ENCODE data around the gene GALNT4. TPM values are rescaled to one million over a fixed set of nuclear protein-coding genes. Genes with fewer than 3 reads are reported as not detected.
A peak's percentile ranks its signal among the peaks of the same experiment; 100 is the strongest.

GALNT4 gene
- total and polyA plus RNA-seq, 4 donors, result 3.0 to 16.0 (median 7.0) TPM

- peaks cover 0 to 1% (median 0%) of the 10 kb centered on the region in 4 donors for H3K36me3 ChIP-seq (ENCODE audit: control insufficient read depth in 4 of 4, insufficient read depth in 4 of 4, low read length in 4 of 4)
- 80 to 86% methylated on average over 1 of the region's 1 CpG for WGBS, 2 donors
- no peak overlapping the region for H3K27ac ChIP-seq (ENCODE audit: low read depth in 1 of 2, low read length in 1 of 2)
- H3K4me3 ChIP-seq, result no peak overlapping the region
- DNase-seq, result no peak
- H3K4me1 ChIP-seq (ENCODE audit: control insufficient read depth in 5 of 5, insufficient read depth in 5 of 5, low read length in 5 of 5), result peaks cover 0 to 17% (median 4%) of the 10 kb centered on the region in 5 donors
- no peak for TF ChIP-seq CTCF (IDR thresholded peaks at IDR 0.05; ENCODE audit: control extremely low read depth, extremely low read depth)
- H3K27me3 ChIP-seq (ENCODE audit: control insufficient read depth in 3 of 3, insufficient read depth in 3 of 3, low read length in 2 of 3), result no peaks in the 10 kb centered on the region
- H3K9me3 ChIP-seq (ENCODE audit: control insufficient read depth in 4 of 4, insufficient read depth in 3 of 4, low read length in 3 of 4), result no peaks in the 10 kb centered on the region
- no peak for ATAC-seq (ENCODE audit: insufficient read depth, low FRiP score)
- H3K9ac ChIP-seq (ENCODE audit: insufficient read depth in 1 of 2, low read length in 2 of 2), result no peak overlapping the region
Measured at GRCh38 chr12:89544022-89544421, 19.4 kb upstream of the GALNT4 start.

GRCh38 chr12:89542912-89543592 is 18.5 kb upstream of the GALNT4 start:
- ATAC-seq (ENCODE audit: insufficient read depth, low FRiP score), result peak; percentile 81
- WGBS, 2 donors, result 14 to 17% methylated on average over 6 of the region's 6 CpGs
- peaks cover 0 to 1% (median 0%) of the 10 kb centered on the region in 4 donors for H3K36me3 ChIP-seq (ENCODE audit: control insufficient read depth in 4 of 4, insufficient read depth in 4 of 4, low read length in 4 of 4)
- TF ChIP-seq CTCF (IDR thresholded peaks at IDR 0.05; ENCODE audit: control extremely low read depth, extremely low read depth), result peak; percentile 86
- no peaks in the 10 kb centered on the region for H3K27me3 ChIP-seq (ENCODE audit: control insufficient read depth in 3 of 3, insufficient read depth in 3 of 3, low read length in 2 of 3)
- no peak overlapping the region for H3K9ac ChIP-seq (ENCODE audit: insufficient read depth in 1 of 2, low read length in 2 of 2)
- H3K4me1 ChIP-seq (ENCODE audit: control insufficient read depth in 5 of 5, insufficient read depth in 5 of 5, low read length in 5 of 5), result peaks cover 0 to 17% (median 4%) of the 10 kb centered on the region in 5 donors
- no peak overlapping the region for H3K27ac ChIP-seq (ENCODE audit: low read depth in 1 of 2, low read length in 1 of 2)
- peak; percentile 81 to 95 (median 92) for DNase-seq
- H3K9me3 ChIP-seq (ENCODE audit: control insufficient read depth in 4 of 4, insufficient read depth in 3 of 4, low read length in 3 of 4), result no peaks in the 10 kb centered on the region
- H3K4me3 ChIP-seq, result no peak overlapping the region

GRCh38 chr12:89542236-89542635 is 17.6 kb upstream of the GALNT4 start:
- Histone ChIP-seq H3K9ac (ENCODE audit: insufficient read depth in 1 of 2, low read length in 2 of 2) (no peak overlapping the region), H3K27me3 (ENCODE audit: control insufficient read depth in 3 of 3, insufficient read depth in 3 of 3, low read length in 2 of 3) (no peaks in the 10 kb centered on the region), H3K4me3 (no peak overlapping the region), H3K9me3 (ENCODE audit: control insufficient read depth in 4 of 4, insufficient read depth in 3 of 4, low read length in 3 of 4) (no peaks in the 10 kb centered on the region), H3K27ac (ENCODE audit: low read depth in 1 of 2, low read length in 1 of 2) (no peak overlapping the region), H3K4me1 (ENCODE audit: control insufficient read depth in 5 of 5, insufficient read depth in 5 of 5, low read length in 5 of 5) (peaks cover 0 to 17% (median 4%) of the 10 kb centered on the region in 5 donors), H3K36me3 (ENCODE audit: control insufficient read depth in 4 of 4, insufficient read depth in 4 of 4, low read length in 4 of 4) (peaks cover 0 to 1% (median 0%) of the 10 kb centered on the region in 4 donors)
- DNase-seq, result no peak
- no peak for ATAC-seq (ENCODE audit: insufficient read depth, low FRiP score)
- TF ChIP-seq CTCF (IDR thresholded peaks at IDR 0.05; ENCODE audit: control extremely low read depth, extremely low read depth), result no peak
- WGBS, 2 donors, result 96 to 99% methylated on average over 2 of the region's 2 CpGs

Measured in lung (tissue), 12 donors.